ENCODE data around the gene PNKD.

DNA sequence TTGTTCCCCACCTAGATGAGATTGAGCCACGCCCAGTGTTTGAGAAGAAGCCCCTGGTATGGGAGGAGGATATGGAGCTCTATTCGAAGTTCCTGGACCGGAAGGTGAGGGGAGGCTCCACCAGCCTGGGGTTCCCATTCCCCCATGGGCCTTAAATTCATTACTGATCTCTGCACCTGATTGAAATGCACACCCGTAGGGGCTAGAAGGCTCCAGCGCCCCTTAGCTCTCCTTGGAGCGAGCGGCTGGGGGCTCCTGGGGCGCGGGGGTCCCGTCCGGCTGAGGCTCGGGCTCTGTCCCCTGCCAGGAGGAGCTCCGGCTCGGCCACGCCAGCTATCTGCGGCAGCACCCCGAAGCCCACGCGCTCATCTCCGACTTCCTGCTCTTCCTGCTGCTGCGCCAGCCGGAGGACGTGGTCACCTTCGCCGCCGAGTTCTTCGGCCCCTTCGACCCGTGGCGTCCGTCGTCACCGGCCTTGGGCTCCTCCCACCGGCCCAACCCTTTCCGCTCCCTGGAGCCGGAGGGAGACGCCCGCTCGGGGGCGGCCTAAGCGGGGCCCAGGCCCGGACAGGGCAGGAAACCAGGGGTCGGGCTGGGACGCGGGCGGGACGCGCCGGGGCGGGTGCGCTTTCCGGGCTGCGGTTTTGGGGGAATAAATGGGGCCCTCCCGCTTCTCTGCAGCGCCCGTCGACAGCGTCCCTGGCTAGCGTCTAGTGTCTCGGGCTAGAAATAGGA lies 97.3 kb downstream of the PNKD start:
- no peak for TF ChIP-seq CTCF (IDR thresholded peaks at IDR 0.05)
- peak; percentile 44 for TF ChIP-seq EZH2phosphoT487 (IDR thresholded peaks at IDR 0.05)

Measured in neural progenitor cell (in vitro differentiated cells).